ENCODE data around the gene SIT1. TPM values are rescaled to one million over a fixed set of nuclear protein-coding genes. Genes with fewer than 3 reads are reported as not detected.

Gene SIT1
- 100 to 1,000 TPM in 1 of 5 experiments, 10 to 100 TPM in 4; 16.9 to 225 (median 45.6) TPM for total RNA-seq
- polyA plus RNA-seq, result 100 to 1,000 TPM in 1 of 2 donors, 10 to 100 TPM in 1; 97.4 to 162 TPM
- total RNA-seq, result 17.8 reads per million, percentile 48 among the genes with 10 or more reads in this experiment

GRCh38 chr9:35650341-35651158 lies at the start of gene SIT1:
TSS of gene SIT1 (minus strand) at chr9:35650931. CDS start at chr9:35650853, 78 bp downstream.
- peaks cover 0 to 26% (median 0%) of the 10 kb centered on the region in 5 donors for H3K36me3 Mint-ChIP-seq
- Histone ChIP-seq H3K27me3 (ENCODE audit: control insufficient read depth in 2 of 2, insufficient read depth in 2 of 2, low read length in 2 of 2) (no peaks in the 10 kb centered on the region), H3K36me3 (ENCODE audit: control insufficient read depth in 2 of 3, insufficient read depth in 3 of 3, low read length in 3 of 3) (no peaks in the 10 kb centered on the region), H3K4me1 (ENCODE audit: control insufficient read depth in 2 of 2, insufficient read depth in 2 of 2, low read length in 2 of 2) (peaks cover 40 to 52% of the 10 kb centered on the region in 2 donors), H3K9me3 (ENCODE audit: control insufficient read depth in 2 of 3, low read length in 3 of 3) (no peaks in the 10 kb centered on the region), H3K4me3 (ENCODE audit: low read length) (peak within 1 kb of the TSS; percentile 86), H3K27ac (ENCODE audit: low read depth, low read length) (peak within 1 kb of the TSS; percentile 83)
- peaks cover 0 to 2% (median 0%) of the 10 kb centered on the region in 11 donors for H3K9me3 Mint-ChIP-seq
- H3K27ac Mint-ChIP-seq, result peak within 1 kb of the TSS; percentile 86 to 98 (median 95)
- peaks cover 30 to 64% (median 50%) of the 10 kb centered on the region in 7 donors for H3K4me1 Mint-ChIP-seq
- no peaks in the 10 kb centered on the region for H3K27me3 Mint-ChIP-seq
- ChIA-PET POLR2A (interaction anchor here (0.7 to 10.8 kb wide), 16 partner anchors 10 to 106 kb away, joined by 3 to 264 read pairs (median 5); partner anchors contain the start of genes ARHGEF39, CCDC107, CD72 and CREB3), CTCF (interaction anchor here (0.6 to 9.4 kb wide), 5 partner anchors 8 to 213 kb away, joined by 3 to 118 read pairs (median 12); partner anchors contain the start of genes CCDC107, CD72 and RMRP)
- peak within 1 kb of the TSS; percentile 90 to 100 (median 96) for H3K4me3 Mint-ChIP-seq
- ATAC-seq (no peak), DNase-seq (peak in 8 of 9 donors; percentile 47 to 60 (median 52))
- intact Hi-C loops (cut with micrococcal nuclease), result loop anchor here in 1 of 2 donors (5.0 kb wide), 1 partner anchor 752 kb away; the partner anchor contains the start of gene RNF38

GRCh38 chr9:35700031-35700430 lies 49.3 kb upstream of the SIT1 start:
- no peak overlapping the region for H3K4me3 Mint-ChIP-seq
- Histone ChIP-seq H3K27ac (ENCODE audit: low read depth, low read length) (no peak overlapping the region), H3K27me3 (ENCODE audit: control insufficient read depth in 2 of 2, insufficient read depth in 2 of 2, low read length in 2 of 2) (no peaks in the 10 kb centered on the region), H3K9me3 (ENCODE audit: control insufficient read depth in 2 of 3, low read length in 3 of 3) (no peaks in the 10 kb centered on the region), H3K36me3 (ENCODE audit: control insufficient read depth in 2 of 3, insufficient read depth in 3 of 3, low read length in 3 of 3) (peaks cover 31 to 85% (median 37%) of the 10 kb centered on the region in 3 experiments), H3K4me3 (ENCODE audit: low read length) (no peak overlapping the region), H3K4me1 (ENCODE audit: control insufficient read depth in 2 of 2, insufficient read depth in 2 of 2, low read length in 2 of 2) (peaks cover 0 to 10% of the 10 kb centered on the region in 2 donors)
- ChIA-PET CTCF (no interaction called here), POLR2A (interaction anchor here (0.5 to 1.2 kb wide), 3 partner anchors 8 to 48 kb away, joined by 3 to 4 read pairs (median 3); no protein-coding TSS in a partner anchor)
- H3K27me3 Mint-ChIP-seq, result no peaks in the 10 kb centered on the region
- H3K9me3 Mint-ChIP-seq, result no peaks in the 10 kb centered on the region
- H3K4me1 Mint-ChIP-seq, result peaks cover 7 to 10% (median 8%) of the 10 kb centered on the region in 7 donors
- peaks cover 7 to 40% (median 14%) of the 10 kb centered on the region in 5 donors for H3K36me3 Mint-ChIP-seq
- DNase-seq (no peak), ATAC-seq (no peak)
- intact Hi-C loops (cut with micrococcal nuclease), result no loop called here
- no peak overlapping the region for H3K27ac Mint-ChIP-seq

- H3K27ac Mint-ChIP-seq, result peak overlapping the region in 1 of 9 donors; percentile 44
- H3K9me3 Mint-ChIP-seq, result no peaks in the 10 kb centered on the region
- H3K27me3 ChIP-seq (ENCODE audit: control insufficient read depth in 2 of 2, insufficient read depth in 2 of 2, low read length in 2 of 2), result no peaks in the 10 kb centered on the region
- ChIA-PET POLR2A (interaction anchor here (1.3 to 4.0 kb wide), 2 partner anchors 31 to 49 kb away, joined by 3 to 36 read pairs; partner anchors contain the start of gene SIT1), CTCF (interaction anchor here (0.9 to 7.1 kb wide), 6 partner anchors 14 to 82 kb away, joined by 3 to 107 read pairs (median 23); partner anchors contain the start of genes ARHGEF39, CA9, CCDC107 and CD72)
- no peaks in the 10 kb centered on the region for H3K27me3 Mint-ChIP-seq
- H3K36me3 ChIP-seq (ENCODE audit: control insufficient read depth in 2 of 3, insufficient read depth in 3 of 3, low read length in 3 of 3), result peaks cover 18 to 67% (median 24%) of the 10 kb centered on the region in 3 experiments
- H3K27ac ChIP-seq (ENCODE audit: low read depth, low read length), result no peak overlapping the region
- H3K4me1 Mint-ChIP-seq, result peaks cover 6 to 10% (median 8%) of the 10 kb centered on the region in 7 donors
- intact Hi-C loops (cut with micrococcal nuclease), result no loop called here
- H3K9me3 ChIP-seq (ENCODE audit: control insufficient read depth in 2 of 3, low read length in 3 of 3), result no peaks in the 10 kb centered on the region
- H3K4me1 ChIP-seq (ENCODE audit: control insufficient read depth in 2 of 2, insufficient read depth in 2 of 2, low read length in 2 of 2), result peaks cover 0 to 10% of the 10 kb centered on the region in 2 donors
- DNase-seq, result no peak
- no peak for ATAC-seq
- H3K4me3 Mint-ChIP-seq, result no peak overlapping the region
- peaks cover 0 to 30% (median 6%) of the 10 kb centered on the region in 5 donors for H3K36me3 Mint-ChIP-seq
- H3K4me3 ChIP-seq (ENCODE audit: low read length), result no peak overlapping the region
Observed at GRCh38 chr9:35698231-35698630, 47.5 kb upstream of the SIT1 start.

- no peak overlapping the region for H3K4me3 Mint-ChIP-seq
- peak overlapping the region in 3 of 9 donors; percentile 38 to 60 (median 44) for H3K27ac Mint-ChIP-seq
- Histone ChIP-seq H3K36me3 (ENCODE audit: control insufficient read depth in 2 of 3, insufficient read depth in 3 of 3, low read length in 3 of 3) (peaks cover 13 to 59% (median 24%) of the 10 kb centered on the region in 3 experiments), H3K9me3 (ENCODE audit: control insufficient read depth in 2 of 3, low read length in 3 of 3) (no peaks in the 10 kb centered on the region), H3K27me3 (ENCODE audit: control insufficient read depth in 2 of 2, insufficient read depth in 2 of 2, low read length in 2 of 2) (no peaks in the 10 kb centered on the region), H3K4me3 (ENCODE audit: low read length) (no peak overlapping the region), H3K4me1 (ENCODE audit: control insufficient read depth in 2 of 2, insufficient read depth in 2 of 2, low read length in 2 of 2) (peaks cover 0 to 10% of the 10 kb centered on the region in 2 donors), H3K27ac (ENCODE audit: low read depth, low read length) (no peak overlapping the region)
- no peaks in the 10 kb centered on the region for H3K9me3 Mint-ChIP-seq
- H3K36me3 Mint-ChIP-seq, result peaks cover 0 to 23% (median 0%) of the 10 kb centered on the region in 5 donors
- peaks cover 4 to 10% (median 8%) of the 10 kb centered on the region in 7 donors for H3K4me1 Mint-ChIP-seq
- DNase-seq (no peak), ATAC-seq (no peak)
- H3K27me3 Mint-ChIP-seq, result no peaks in the 10 kb centered on the region
- intact Hi-C loops (cut with micrococcal nuclease), result loop anchor here (2.0 kb wide), 4 partner anchors 31 to 81 kb away; partner anchors contain the start of genes CCDC107 (in 1 of the 2) and RMRP (in 1 of the 2)
- CTCF ChIA-PET, result interaction anchor here (0.9 to 7.1 kb wide), 15 partner anchors 9 to 94 kb away, joined by 3 to 107 read pairs (median 9); partner anchors contain the start of genes ARHGEF39, CA9, CCDC107 and CD72
- POLR2A ChIA-PET, result interaction anchor here (0.6 to 4.0 kb wide), 6 partner anchors 8 to 173 kb away, joined by 3 to 36 read pairs (median 10); partner anchors contain the start of genes OR13J1 and SIT1
Observed at GRCh38 chr9:35697486-35697885, 46.8 kb upstream of the SIT1 start.

- H3K9me3 Mint-ChIP-seq, result no peaks in the 10 kb centered on the region
- Histone ChIP-seq H3K4me1 (ENCODE audit: control insufficient read depth in 2 of 2, insufficient read depth in 2 of 2, low read length in 2 of 2) (peaks cover 0 to 10% of the 10 kb centered on the region in 2 donors), H3K4me3 (ENCODE audit: low read length) (no peak overlapping the region), H3K27me3 (ENCODE audit: control insufficient read depth in 2 of 2, insufficient read depth in 2 of 2, low read length in 2 of 2) (no peaks in the 10 kb centered on the region), H3K27ac (ENCODE audit: low read depth, low read length) (no peak overlapping the region), H3K36me3 (ENCODE audit: control insufficient read depth in 2 of 3, insufficient read depth in 3 of 3, low read length in 3 of 3) (peaks cover 13 to 51% (median 20%) of the 10 kb centered on the region in 3 experiments), H3K9me3 (ENCODE audit: control insufficient read depth in 2 of 3, low read length in 3 of 3) (no peaks in the 10 kb centered on the region)
- H3K27me3 Mint-ChIP-seq, result no peaks in the 10 kb centered on the region
- intact Hi-C loops (cut with micrococcal nuclease), result loop anchor here (1.0 to 2.0 kb wide), 8 partner anchors 32 to 186 kb away; partner anchors contain the start of genes CCDC107 (in 2 of the 2) and RMRP (in 2 of the 2)
- H3K36me3 Mint-ChIP-seq, result peaks cover 0 to 23% (median 0%) of the 10 kb centered on the region in 5 donors
- H3K27ac Mint-ChIP-seq, result peak overlapping the region in 8 of 9 donors; percentile 33 to 85 (median 66)
- POLR2A ChIA-PET, result interaction anchor here (0.6 to 4.0 kb wide), 11 partner anchors 9 to 174 kb away, joined by 3 to 36 read pairs (median 6); partner anchors contain the start of genes CCDC107, CREB3, OR13J1 and RMRP
- H3K4me3 Mint-ChIP-seq, result no peak overlapping the region
- CTCF ChIA-PET, result interaction anchor here (0.6 to 7.1 kb wide), 33 partner anchors 9 to 986 kb away, joined by 3 to 107 read pairs (median 4); partner anchors contain the start of genes ARHGEF39, CA9, CCDC107 and CCL21
- H3K4me1 Mint-ChIP-seq, result peaks cover 6 to 15% (median 13%) of the 10 kb centered on the region in 7 donors
- ATAC-seq (peak; percentile 91), DNase-seq (peak in 8 of 9 donors; percentile 15 to 56 (median 41))
Observed at GRCh38 chr9:35696520-35697215, 45.9 kb upstream of the SIT1 start.

Data from naive thymus-derived CD4-positive, alpha-beta T cell (primary cell).